ENCODE data around the gene TLR7.

DNA sequence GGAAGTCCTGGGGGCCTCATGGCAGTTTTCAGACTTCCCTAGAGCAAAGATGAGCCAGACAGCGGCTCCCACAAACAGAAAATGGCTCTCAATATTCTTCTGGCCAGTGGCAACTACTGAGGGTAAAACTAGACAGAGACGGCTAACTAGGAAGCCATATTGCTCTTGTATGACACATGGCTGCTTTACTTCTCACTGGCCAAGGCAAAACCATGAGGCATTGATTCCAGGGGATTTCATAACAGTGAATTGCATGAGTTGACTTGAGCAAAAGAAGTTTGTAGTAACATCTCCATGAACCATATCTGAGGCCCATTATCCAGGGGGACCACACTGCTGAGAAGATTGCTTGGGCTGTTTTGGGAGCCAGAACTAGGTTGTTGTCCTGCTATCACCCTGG is 25.8 kb downstream of the TLR7 start:
- TF ChIP-seq SPI1 (IDR thresholded peaks at IDR 0.05; ENCODE audit: borderline replicate concordance, low read depth) = no peak
- TF ChIP-seq, protein P1, sequence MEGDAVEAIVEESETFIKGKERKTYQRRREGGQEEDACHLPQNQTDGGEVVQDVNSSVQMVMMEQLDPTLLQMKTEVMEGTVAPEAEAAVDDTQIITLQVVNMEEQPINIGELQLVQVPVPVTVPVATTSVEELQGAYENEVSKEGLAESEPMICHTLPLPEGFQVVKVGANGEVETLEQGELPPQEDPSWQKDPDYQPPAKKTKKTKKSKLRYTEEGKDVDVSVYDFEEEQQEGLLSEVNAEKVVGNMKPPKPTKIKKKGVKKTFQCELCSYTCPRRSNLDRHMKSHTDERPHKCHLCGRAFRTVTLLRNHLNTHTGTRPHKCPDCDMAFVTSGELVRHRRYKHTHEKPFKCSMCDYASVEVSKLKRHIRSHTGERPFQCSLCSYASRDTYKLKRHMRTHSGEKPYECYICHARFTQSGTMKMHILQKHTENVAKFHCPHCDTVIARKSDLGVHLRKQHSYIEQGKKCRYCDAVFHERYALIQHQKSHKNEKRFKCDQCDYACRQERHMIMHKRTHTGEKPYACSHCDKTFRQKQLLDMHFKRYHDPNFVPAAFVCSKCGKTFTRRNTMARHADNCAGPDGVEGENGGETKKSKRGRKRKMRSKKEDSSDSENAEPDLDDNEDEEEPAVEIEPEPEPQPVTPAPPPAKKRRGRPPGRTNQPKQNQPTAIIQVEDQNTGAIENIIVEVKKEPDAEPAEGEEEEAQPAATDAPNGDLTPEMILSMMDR (IDR thresholded peaks at IDR 0.05; ENCODE audit: insufficient read depth, low read length) = no peak

Measured in HL-60 (cell line).